NCI-H2029 treated with DMSO at 0.1 percent for 48 hours (cell line): ENCODE results near the gene DOLPP1.

Source experiments
- DNase-seq: peaks from one replicate; lab custom pipeline; 2025; lab: John Stamatoyannopoulos, UW

The DOLPP1 gene

DNA sequence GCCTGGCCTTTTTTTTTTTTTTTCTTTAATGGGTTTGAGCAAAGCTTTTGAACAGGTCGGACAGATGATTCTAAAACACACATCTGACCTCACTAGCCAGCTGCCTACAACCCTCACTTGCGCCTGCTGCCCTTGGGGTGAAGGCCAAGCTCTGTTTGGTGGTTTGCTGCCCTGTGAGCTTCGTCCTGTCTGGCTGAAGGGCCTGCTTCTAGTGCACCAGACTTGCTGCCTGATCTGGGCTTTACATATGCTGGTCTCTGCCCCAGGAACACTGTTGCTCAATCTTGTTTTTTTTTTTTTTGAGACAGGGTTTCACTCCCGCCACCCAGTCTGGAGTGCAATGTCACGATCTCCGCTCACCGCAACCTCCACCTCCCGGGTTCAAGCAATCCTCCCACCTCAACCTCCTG is 16.4 kb upstream of the DOLPP1 start:
- no peak for DNase-seq

DNA sequence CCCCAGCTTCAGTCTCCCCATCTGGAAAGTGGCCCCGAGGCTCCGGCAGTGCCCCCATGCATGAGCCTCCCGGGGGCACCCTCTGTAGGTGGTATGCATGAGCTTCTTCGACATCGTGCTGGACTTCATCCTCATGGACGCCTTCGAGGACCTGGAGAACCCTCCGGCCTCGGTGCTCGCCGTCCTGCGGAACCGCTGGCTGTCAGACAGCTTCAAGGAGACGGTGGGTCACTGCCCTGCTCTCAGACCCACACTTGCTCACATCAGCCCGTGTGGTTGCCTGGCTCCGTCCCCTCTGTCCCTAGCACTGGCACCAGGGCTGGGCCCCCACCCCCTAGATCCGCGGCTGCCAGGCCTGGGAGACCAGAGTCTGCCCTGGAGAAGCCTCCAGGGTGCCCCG is 12.8 kb upstream of the DOLPP1 start:
- DNase-seq: no peak

DNA sequence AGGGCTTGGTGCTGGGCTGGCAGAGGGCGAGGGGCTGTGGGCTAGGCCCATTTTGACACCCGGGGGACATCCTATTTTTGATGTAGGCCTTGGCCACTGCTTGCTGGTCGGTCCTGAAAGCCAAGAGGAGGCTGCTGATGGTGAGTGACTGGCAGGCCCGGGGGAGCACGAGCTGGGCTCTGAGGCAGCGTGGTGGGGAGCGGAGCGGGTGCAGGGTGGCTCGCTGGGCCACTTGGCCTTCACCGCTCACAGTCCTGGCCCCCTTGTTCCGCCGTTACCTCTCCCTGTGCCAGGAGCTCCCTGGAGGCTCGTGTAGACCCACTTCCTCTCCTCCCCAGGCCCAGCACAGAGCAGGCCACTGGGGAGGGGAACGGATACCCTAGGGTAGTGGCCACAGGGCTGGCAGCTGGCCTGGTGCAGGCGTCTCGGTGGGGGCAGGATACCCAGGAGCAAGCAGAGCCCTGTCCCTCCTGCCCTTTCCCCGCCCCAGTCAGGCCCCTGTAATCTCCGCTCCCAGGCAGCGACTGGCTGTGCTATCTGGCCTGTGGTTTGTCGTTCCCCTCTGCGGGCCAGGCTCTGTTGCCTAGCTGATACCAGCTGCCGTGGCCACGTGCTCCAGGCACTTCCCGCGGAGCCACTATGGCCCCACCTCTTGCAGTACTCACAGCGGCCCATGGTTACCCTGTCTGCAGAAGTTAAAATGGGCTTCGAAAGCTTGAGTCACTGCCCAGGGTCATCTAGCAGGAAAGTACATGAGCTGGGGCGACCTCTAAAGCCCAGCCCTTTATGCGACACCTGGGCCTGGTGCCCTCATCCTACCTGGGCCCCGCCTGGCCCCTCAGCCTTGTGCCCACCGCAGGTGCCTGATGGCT is 11.7 kb upstream of the DOLPP1 start:
- DNase-seq: no peak

DNA sequence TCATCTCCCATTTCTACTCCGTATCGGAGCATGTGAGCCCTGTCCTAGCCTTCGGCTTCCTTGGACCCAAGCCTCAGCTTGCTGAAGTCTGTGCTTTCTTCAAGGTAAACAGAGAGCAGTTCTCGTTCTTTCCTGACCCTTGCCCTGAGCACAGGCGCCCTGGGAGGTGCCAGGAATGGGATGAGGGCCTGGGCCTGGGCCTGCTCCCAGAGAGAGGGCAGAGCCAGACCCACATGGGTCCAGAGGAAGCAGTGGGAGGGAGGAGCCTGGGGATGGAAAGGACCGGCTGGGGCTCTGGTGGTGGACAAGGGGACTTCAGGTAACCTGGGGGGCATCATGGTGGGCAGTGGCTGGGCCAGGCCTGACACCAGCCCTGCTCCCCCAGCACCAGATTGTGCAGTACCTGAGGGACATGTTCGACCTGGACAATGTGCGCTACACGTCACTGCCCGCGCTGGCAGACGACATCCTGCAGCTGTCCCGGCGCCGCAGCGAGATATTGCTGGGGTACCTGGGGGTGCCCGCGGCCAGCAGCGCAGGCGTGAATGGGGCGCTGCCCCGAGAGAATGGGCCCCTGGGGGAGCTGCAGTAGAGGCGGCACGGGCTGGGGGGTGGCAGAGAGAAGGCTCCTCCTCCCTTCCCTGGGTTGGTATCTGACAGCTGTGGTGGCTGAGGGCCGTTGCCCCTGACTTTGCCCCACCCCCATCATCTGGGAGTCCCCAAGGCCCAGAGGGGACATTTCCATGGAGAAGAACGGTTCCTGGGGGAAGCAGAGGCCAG is 10.9 kb upstream of the DOLPP1 start:
- no peak for DNase-seq

DNA sequence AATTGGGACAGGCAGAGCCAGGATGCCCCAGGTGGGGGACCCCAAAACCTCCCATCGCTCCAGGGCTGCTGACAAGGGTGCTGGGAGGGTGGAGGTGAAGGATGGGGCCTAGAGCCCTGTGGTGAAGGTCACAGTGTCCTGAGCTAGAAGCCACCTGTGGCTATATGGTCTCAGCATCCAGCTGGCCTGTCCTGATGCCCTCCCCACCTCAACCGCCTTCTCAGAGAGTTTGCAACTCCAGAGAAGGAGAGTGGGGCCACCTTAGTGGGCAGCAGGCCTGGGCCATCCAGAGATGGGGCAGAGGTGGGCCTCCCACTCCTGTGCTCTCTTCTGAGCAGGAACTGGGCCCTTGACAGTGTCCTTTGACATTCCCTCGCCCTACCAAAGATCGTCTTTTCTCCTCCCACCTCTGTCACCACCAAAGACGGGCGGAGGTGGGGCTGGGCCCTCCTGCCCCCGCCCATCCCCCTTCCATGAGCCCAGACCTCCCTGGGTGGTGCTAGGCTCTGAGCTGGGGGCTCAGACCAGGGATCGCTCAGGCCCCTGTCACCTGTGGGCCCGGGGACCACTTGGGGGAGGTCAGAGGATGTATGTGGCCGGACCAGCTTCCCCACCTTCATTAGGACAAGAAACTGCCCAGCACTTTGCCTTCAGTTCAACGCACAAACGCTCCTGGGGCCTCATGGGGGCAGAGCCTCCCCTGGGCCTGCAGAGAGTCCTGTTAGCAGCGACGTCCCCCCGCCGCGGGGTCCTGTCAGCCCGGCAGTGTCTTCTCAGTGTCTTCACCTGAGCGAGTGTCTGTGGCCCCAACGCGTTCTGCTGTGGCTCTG is 10.0 kb upstream of the DOLPP1 start:
- no peak for DNase-seq

DNA sequence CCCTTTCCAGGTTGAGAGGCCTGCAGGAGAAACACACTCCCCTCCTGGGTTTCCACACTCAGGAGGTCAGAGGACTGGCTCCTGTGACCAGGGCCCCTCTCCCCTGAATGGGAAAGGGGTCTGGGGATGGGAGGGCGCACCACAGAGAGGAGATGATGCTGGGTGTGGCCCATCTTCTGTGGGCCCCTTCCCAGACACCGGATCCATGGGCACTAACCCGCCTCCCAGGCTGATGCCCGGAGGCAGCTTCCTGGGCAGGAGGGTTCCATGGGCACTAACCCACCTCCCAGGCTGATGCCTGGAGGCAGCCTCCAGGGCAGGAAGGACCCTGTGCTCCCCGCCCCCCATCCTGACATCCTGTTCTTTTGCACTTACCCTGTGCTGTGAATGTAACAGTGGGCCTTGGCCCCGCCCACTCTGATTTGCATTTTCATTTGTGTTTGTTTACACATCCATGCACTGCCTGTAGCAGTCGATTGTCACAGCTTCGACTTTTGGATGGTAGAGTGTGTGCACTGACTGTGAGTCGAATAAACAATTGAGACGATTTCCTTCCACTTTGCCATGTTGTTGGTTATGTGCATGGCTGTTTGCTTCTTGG is 9.3 kb upstream of the DOLPP1 start:
- DNase-seq: no peak

DNA sequence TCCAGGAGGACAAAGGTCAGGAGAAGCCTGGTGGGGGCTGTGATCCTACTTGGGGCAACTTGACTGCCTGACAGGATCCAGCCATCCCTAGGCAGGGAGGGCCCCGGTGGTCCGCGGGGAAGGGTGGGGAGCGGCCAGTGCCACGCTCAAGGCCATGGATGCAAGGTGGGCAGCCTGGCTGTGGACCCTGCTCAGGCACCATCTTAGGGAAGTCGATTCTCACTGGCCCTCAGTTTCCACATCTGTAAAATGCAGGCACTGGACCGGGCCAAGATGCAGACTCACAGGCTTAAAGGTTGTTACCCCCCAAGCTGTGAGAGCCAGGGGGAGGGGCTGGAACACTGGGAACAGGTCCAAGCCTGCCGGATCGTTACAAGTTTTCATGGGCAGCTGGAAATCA is 8.7 kb upstream of the DOLPP1 start:
- no peak for DNase-seq

DNA sequence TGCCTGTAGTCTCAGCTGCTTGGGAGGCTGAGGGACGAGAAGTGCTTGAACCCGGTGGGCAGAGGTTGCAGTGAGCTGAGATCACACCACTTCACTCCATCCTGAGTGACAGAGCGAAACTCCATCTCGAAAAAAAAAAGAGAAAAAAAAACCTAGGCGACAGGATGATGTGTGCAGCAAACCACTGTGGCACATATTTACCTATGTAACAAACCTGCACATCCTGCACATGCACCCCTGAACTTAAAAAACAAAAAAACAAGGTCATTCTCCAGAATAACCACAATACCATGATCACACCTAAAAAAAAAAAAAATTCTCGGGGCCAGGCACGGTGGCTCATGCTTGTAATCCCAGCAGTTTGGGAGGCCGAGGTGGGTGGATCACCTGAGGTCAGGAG is 7.5 kb upstream of the DOLPP1 start:
- DNase-seq: no peak

DNA sequence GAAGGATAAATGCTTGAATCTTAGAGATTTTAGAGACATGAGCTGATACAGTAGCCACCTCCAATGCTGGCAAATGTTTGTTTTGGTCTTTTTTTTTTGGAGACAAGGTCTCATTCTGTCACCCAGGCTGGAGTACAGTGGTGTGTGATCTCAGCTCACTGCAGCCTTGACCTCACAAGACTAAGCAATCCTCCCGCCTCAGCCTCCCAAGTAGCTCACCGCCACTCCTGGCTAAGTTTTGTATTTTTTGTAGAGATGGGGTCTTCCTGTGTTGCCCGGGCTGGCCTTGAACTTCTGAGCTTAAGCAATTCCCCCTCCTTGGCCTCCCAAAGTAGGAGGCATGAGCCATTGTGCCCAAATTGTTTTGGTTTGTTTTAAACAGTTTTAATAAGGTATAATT is 6.8 kb upstream of the DOLPP1 start:
- no peak for DNase-seq

DNA sequence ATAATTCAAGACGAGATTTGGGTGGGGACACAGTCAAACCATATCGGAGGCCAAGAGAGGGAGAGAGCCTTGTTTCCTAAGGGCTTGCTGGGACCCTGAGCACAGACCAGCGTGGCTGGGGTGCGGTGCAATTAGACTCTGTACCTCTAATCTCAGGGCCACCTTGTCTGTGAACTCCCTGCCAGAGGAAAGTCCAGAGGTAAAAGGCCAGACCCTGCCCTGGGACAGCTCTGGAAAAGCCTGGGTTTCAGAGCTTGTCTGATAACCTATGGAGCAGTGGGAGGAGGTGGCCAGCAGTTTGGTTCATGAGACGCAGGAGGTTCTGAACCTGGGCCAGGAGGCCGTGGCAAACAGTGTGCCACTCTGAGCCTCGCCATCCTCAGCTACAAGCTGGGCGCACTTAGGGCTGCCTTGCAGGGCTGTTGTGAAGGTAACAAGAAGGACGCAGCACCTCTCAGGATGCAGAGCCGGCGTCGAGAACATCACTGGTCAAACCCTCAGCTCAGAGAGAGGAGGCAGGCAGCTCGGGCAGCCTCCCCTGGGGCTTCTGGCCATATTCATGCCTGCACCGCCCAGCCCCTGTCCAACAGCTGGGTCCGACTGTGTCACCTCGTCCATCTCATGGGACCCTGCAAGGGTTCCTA is 4.8 kb upstream of the DOLPP1 start:
- DNase-seq: no peak

DNA sequence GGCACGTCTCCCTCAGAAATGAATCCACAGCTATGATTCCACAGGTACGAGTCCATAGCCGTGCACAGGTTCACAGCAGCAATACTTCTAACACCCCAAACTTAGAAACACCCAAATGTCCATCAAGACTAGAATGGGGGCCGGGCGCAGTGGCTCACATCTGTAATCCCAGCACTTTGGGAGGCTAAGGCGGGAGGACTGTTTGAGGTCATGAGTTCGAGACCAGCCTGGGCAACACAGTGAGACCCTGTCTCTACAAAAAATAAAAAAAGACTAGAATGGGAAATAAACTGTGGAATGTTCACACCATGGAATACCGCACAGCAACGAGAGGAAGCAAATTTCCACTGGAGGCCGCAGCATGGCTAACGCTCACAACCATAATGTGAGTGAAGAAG is 4.3 kb upstream of the DOLPP1 start:
- DNase-seq: no peak

DNA sequence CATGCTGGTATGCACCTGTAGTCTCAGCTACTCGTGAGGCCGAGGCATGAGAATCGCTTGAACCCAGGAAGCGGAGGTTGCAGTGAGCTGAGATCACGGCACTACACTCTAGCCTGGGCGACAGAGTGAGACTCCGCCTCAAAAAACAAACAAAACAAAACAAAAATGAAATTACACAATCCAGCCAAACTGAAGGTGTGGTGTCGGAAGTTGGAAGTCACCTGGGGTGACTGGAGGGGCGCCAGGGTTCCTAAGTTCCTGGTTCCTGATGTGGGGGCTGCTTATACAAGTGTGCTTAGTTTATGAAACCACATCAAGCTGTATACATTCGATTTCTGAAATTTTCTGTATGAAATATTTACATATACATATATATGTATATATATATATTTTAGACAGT is 3.7 kb upstream of the DOLPP1 start:
- no peak for DNase-seq

DNA sequence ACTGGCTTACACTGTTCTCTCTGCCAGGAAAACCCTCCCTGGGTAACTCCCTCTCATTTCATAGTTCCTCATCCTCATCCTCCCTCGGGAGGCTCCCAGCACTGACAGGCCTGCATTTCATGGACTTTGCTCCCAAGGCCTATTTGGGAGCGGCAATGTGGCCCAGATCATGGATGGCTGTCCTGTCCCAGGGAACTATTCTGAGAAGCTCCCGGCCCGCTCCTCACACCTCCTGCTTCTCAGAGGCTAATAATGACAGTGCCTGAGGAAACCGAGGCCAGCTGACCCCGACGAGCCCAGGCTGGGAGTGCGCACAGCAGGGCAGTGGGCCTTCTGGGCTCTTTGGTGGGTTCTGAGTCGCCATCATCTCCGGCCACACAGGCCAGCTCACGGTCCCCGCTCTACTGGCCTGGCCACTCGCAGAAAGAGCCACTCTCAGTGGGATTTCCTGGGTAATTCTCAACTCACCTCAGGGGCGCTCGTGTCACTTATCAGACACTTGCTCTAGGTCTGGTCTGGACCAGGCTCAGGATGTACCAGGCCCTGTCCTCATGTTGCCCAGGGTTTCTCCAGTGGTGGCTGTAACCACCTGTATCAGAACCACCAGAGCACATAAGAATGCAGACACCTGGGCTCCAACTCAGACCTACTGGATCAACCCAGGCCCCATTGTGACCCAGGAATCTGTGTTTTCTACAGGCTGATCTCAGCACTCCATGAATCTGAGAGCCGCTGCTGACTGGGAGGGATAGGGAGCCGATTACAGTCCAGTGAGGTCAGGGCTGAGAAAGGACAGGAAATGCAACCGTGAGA is 2.0 kb upstream of the DOLPP1 start:
- DNase-seq: no peak

DNA sequence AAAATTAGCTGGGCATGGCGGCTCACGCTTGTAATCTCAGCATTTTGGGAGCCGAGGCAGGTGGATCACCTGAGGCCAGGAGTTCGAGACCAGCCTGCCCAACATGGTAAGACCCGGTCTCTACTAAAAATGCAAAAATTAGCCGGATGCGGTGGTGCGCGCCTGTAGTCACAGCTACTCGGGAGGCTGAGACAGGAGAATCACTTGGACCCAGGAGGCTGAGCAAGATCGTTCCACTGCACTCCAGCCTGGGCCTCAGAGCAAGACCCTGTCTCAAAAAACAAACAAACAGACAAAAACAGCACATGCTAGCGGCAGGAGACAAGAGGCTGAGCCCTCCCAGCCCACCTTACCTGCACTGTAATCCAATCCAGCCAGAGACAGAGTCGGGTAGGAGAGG is 1.1 kb upstream of the DOLPP1 start:
- no peak for DNase-seq

DNA sequence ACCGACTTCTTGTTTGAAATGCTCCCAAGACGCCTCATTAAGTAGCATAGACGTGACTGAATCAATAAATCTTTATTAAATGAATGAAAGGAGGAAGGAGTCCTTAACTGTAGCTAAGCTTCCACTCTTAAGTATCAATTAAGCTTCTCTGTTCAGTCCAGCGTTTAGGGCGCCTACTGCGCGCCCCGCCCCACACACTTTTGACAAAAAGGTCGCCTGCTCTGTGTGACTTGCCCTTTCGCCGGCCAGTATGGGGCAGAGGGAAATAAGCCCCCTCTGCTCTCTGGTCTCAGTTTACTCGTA is 662 bp upstream of the DOLPP1 start:
- DNase-seq: no peak

DNA sequence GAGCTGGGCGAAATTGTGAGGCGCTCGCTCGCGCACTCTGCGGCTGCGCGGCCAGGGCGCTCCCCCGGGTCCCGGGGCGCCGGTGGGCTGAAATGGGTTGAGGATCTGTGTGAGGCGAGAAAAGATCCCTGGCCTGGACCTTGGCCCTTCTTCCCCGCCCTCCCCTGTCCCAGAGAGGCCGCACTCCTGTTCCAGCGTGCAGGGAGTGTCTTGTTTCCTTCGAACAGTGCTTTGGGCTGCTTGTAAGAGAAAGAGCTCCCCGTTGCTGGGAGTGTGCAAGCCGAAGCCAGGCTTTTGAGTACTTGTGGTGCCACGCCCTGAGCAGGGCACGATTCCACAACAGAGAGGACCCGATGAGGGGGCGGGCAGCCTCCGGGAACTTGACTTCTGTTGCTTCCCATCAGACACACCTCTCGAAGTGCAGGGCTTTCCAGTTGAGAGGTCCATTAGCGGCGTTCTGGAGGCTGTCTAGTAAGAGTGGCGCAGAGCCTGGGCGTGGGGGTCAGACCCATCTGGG is 535 bp downstream of the DOLPP1 start:
- no peak for DNase-seq

DNA sequence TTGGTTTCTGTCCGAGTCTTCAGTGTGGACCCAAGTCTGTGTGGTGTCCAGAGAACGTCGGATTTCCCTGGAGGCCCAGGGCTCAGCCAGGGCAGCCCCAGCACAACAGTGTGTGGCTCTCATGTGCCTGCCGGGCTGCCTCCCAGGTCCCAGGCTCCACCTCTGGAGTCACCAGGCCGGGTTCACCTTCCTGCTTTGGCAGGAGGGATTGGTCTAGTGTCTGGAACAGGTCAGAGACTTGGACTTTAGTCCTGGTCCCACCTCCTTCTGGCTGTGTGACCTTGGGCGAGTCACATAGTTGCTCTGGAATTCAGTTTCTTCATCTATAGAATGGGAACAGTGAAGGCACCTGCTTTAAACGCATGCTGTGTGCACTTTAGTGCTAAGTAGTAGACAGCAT is 3.2 kb downstream of the DOLPP1 start:
- no peak for DNase-seq

DNA sequence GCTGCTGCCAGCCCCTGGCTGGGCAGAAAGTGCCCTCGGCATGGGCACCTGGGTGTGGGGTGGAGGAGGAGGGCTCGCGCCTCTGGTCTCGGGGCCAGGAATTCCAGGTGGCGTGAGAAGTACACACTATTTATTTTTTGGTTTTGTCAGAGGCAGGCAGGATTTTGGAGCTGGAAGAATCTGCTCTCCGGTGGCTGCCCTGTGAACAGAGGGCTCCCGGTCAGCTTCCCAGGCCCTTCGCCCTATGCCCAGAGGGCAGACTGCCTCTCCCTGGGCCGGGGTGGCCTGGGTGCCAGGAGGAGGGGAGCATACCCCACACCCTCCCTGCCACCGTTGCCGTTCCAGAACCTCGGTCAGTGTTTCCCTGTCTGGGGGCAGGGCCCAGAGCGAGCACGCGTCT is 8.3 kb downstream of the DOLPP1 start:
- no peak for DNase-seq

DNA sequence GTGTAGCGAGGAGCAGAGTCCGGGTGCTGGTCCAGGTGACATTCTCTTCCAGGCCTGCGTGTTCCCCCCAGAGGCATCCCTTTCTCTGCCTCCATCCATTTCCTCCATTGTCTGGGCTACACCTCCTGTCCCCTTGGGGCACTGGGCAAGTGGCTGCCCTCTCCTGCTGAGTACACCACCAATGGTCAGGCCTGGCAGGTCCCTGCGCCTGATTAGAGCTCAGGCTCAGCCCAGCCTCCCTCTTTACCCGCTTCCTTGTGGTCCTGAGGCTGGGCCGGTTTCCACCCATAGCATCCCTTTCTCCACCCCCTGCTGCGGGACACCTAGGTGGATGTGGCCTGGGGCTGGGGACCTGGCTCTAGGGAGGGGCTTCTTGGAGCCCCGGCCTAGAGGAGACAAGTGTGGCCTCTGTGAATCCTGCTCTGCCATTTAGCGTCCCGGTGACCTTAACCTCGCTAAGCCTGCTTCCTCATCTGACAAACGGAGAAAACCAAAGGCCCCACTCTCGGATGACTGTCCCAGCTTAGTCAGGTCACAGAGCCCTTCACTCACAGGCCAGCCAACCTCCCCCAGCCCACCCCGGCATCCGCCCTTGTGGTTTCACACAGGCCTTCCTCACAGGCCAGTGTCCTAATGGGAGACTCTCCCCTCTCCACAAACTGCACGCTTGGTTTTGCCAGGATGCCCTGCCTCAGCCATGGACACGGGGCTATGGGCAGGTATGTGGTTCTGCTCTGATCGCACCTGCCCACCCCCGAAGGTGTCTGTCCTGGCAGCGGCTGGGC is 12.9 kb downstream of the DOLPP1 start:
- no peak for DNase-seq
